Breast epithelium (tissue), 4 donors: ENCODE data around the gene STX2. TPM values are rescaled to one million over a fixed set of nuclear protein-coding genes. Genes with fewer than 3 reads are reported as not detected.

Source experiments
- DNase-seq, 2 donors: peaks; one replicate each; pipeline ENCODE4 v3.0.0-alpha.2; 2019; ENCODE audit warnings: low spot score in 2 of 2
- H3K27ac ChIP-seq, 2 donors: fragments of 200-600 bp; sonication (generic) in 1 of 2; one replicate each; pipeline ENCODE4 v1.5.1; 2016 to 2019; ENCODE audit warnings: mild to moderate bottlenecking in 1 of 2
- H3K27me3 ChIP-seq, 2 donors: fragments of 200-600 bp; sonication (generic) in 1 of 2; one replicate each; pipeline versions ENCODE4 v1.5.1 to v1.6.0; 2017 to 2019; ENCODE audit warnings: control low read depth in 1 of 2, mild to moderate bottlenecking in 1 of 2
- H3K36me3 ChIP-seq: fragments of 200-600 bp; one replicate; pipeline ENCODE4 v1.5.1; 2019
- H3K4me1 ChIP-seq, 2 donors: fragments of 200-600 bp; sonication (generic); one replicate each; pipeline ENCODE4 v1.5.1; 2016 to 2019; ENCODE audit warnings: control low read depth in 1 of 2
- H3K4me3 ChIP-seq, 3 donors: fragments of 200-600 bp; sonication (generic); 1 replicate in 2 of 3; 2 replicates in 1 of 3; pipeline ENCODE4 v1.5.1; 2016 to 2019; ENCODE audit warnings: mild to moderate bottlenecking in 3 of 3, moderate library complexity in 2 of 3
- H3K9me3 ChIP-seq, 2 donors: fragments of 200-600 bp; sonication (generic) in 1 of 2; one replicate each; pipeline ENCODE4 v1.5.1; 2016 to 2019; ENCODE audit warnings: control low read depth in 1 of 2
- POLR2A ChIP-seq: fragments of 450-650 bp; IDR thresholded peaks from one replicate; pipeline ENCODE4 v1.6.1; 2016; ENCODE audit warnings: antibody characterized with exemption, mild to moderate bottlenecking, moderate library complexity
- POLR2AphosphoS5 ChIP-seq, 3 donors: sonication (generic); formaldehyde crosslinking; IDR thresholded peaks; one replicate each; pipeline ENCODE4 v1.6.1; 2017; ENCODE audit warnings: antibody characterized with exemption in 3 of 3
- intact Hi-C: fragments of 100-400 bp; cut with DNase I; formaldehyde crosslinking; loops from one replicate; pipeline ENCODE4 v1.15.1; 2023; ENCODE audit warnings: low total_unique reads
- total RNA-seq, 3 donors: library from RNA; depleted of rRNA; stranded (reverse); fragments of >200 nt; gene quantifications; one replicate each; pipeline ENCODE4 v1.1.0, GENCODE V29; 2016
- TF ChIP-seq, protein P1 (sequence below), 3 donors: fragments of 450-650 bp; IDR thresholded peaks; one replicate each; pipeline ENCODE4 v1.5.1; 2016 to 2017; ENCODE audit warnings: antibody characterized with exemption in 3 of 3, mild to moderate bottlenecking in 3 of 3, moderate library complexity in 3 of 3

STX2 gene
- total RNA-seq, 3 donors from 2014 or later, result 11.6 to 23.2 (median 15.4) TPM

DNA sequence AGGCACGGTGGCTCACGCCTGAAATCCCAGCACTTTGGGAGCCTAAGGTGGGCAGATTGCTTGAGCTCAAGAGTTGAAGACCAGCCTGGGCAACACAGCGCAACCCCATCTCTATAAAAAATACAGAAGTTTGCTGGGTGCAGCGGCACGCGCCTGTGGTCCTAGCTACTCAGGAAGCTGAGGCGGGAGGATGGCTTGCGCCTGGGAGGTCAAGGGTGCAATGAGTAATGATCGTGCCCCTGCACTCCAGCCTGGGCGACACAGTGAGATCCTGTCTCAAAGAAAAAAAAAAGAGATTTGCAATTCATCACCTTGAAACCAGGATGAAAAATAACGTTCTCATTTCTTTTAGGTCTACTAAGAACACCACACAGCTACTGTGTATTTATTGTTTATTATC lies 4.0 kb downstream of the STX2 start:
- TF ChIP-seq, protein P1, sequence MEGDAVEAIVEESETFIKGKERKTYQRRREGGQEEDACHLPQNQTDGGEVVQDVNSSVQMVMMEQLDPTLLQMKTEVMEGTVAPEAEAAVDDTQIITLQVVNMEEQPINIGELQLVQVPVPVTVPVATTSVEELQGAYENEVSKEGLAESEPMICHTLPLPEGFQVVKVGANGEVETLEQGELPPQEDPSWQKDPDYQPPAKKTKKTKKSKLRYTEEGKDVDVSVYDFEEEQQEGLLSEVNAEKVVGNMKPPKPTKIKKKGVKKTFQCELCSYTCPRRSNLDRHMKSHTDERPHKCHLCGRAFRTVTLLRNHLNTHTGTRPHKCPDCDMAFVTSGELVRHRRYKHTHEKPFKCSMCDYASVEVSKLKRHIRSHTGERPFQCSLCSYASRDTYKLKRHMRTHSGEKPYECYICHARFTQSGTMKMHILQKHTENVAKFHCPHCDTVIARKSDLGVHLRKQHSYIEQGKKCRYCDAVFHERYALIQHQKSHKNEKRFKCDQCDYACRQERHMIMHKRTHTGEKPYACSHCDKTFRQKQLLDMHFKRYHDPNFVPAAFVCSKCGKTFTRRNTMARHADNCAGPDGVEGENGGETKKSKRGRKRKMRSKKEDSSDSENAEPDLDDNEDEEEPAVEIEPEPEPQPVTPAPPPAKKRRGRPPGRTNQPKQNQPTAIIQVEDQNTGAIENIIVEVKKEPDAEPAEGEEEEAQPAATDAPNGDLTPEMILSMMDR (IDR thresholded peaks at IDR 0.05), result no peak
- TF ChIP-seq POLR2A (no peak), POLR2AphosphoS5 (IDR thresholded peaks at IDR 0.05) (no peak)
- DNase-seq, result no peak
- intact Hi-C loops, result no loop called here

GRCh38 chr12:130832561-130833209 lies 6.4 kb downstream of the STX2 start:
- no peak overlapping the region for H3K4me3 ChIP-seq
- no peaks in the 10 kb centered on the region for H3K27me3 ChIP-seq
- intact Hi-C loops, result no loop called here
- peak overlapping the region in 1 of 2 donors; percentile 7 for H3K27ac ChIP-seq
- no peaks in the 10 kb centered on the region for H3K36me3 ChIP-seq
- TF ChIP-seq POLR2AphosphoS5 (IDR thresholded peaks at IDR 0.05), result no peak
- TF ChIP-seq POLR2A, result no peak
- TF ChIP-seq, protein P1 (IDR thresholded peaks at IDR 0.05), result no peak
- no peaks in the 10 kb centered on the region for H3K4me1 ChIP-seq
- no peaks in the 10 kb centered on the region for H3K9me3 ChIP-seq
- no peak for DNase-seq

More for the DNA sequence above, 4.0 kb downstream of the STX2 start:
- no peaks in the 10 kb centered on the region for H3K36me3 ChIP-seq
- H3K4me1 ChIP-seq, result no peaks in the 10 kb centered on the region
- no peak overlapping the region for H3K27ac ChIP-seq
- no peaks in the 10 kb centered on the region for H3K9me3 ChIP-seq
- no peaks in the 10 kb centered on the region for H3K27me3 ChIP-seq
- H3K4me3 ChIP-seq, result no peak overlapping the region

DNA sequence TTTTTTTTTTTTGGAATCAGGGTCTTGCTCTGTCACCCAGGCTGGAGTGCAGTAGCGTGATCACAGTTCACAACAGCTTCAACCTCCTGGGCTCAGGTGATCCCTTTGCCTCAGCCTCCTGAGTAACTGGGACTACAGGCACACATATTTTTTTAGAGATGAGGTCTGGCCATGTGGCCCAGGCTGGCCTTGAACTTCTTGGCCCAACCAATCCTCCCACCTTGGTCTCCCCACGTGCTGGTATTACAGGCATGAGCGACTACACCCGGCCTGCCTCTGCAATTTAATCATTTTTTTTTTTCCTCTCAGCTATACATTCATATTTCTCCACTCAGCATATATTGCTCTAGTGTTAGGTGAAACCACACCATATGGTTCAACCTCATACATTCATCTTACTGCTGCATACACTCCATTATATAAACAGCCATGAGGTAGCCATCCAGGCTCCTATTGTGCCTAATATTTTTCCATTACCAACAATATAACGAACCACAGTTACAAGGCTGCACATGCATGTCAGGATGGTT lies 7.1 kb downstream of the STX2 start:
- TF ChIP-seq POLR2AphosphoS5 (IDR thresholded peaks at IDR 0.05), result no peak
- TF ChIP-seq, protein P1 (IDR thresholded peaks at IDR 0.05), result no peak
- no peak for TF ChIP-seq POLR2A
- H3K36me3 ChIP-seq, result no peaks in the 10 kb centered on the region
- DNase-seq, result no peak
- no peaks in the 10 kb centered on the region for H3K27me3 ChIP-seq
- intact Hi-C loops, result no loop called here
- no peak overlapping the region for H3K27ac ChIP-seq
- H3K4me3 ChIP-seq, result no peak overlapping the region
- H3K4me1 ChIP-seq, result no peaks in the 10 kb centered on the region
- no peaks in the 10 kb centered on the region for H3K9me3 ChIP-seq

DNA sequence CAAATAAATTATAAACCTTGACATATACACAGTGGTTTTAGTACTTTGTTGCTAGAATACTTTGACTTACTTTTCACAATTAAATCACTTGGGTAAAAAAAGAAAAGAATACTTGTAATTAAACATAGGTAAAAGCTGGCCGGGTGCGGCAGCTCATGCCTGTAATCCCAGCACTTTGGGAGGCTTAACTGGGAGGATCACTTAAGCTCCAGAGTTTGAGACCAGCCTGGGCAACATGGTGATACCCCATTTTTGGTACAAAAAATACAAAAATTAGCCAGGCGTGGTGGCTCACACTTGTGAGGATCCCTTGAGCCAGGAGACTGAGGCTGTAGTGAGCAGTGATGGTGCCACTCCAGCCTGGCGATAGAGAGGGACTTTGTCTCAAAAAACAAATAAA lies 7.8 kb downstream of the STX2 start:
- H3K9me3 ChIP-seq, result no peaks in the 10 kb centered on the region
- no peak for TF ChIP-seq POLR2A
- TF ChIP-seq, protein P1 (IDR thresholded peaks at IDR 0.05), result no peak
- TF ChIP-seq POLR2AphosphoS5 (IDR thresholded peaks at IDR 0.05), result no peak
- DNase-seq, result no peak
- no peak overlapping the region for H3K27ac ChIP-seq
- no peaks in the 10 kb centered on the region for H3K4me1 ChIP-seq
- intact Hi-C loops, result no loop called here
- H3K27me3 ChIP-seq, result no peaks in the 10 kb centered on the region
- H3K4me3 ChIP-seq, result no peak overlapping the region
- no peaks in the 10 kb centered on the region for H3K36me3 ChIP-seq

GRCh38 chr12:130830246-130830551 lies 8.9 kb downstream of the STX2 start:
- no peak for TF ChIP-seq POLR2AphosphoS5 (IDR thresholded peaks at IDR 0.05)
- TF ChIP-seq POLR2A, result no peak
- TF ChIP-seq, protein P1 (IDR thresholded peaks at IDR 0.05), result no peak
- intact Hi-C loops, result no loop called here

More at GRCh38 chr12:130830246-130830551, 8.9 kb downstream of the STX2 start:
- H3K27ac ChIP-seq, result no peak overlapping the region
- H3K36me3 ChIP-seq, result no peaks in the 10 kb centered on the region
- H3K27me3 ChIP-seq, result no peaks in the 10 kb centered on the region
- H3K9me3 ChIP-seq, result no peaks in the 10 kb centered on the region
- no peak overlapping the region for H3K4me3 ChIP-seq
- H3K4me1 ChIP-seq, result no peaks in the 10 kb centered on the region
- no peak for DNase-seq
